Measurements from ENCODE around the gene PRDM7.
A peak's percentile ranks its signal among the peaks of the same experiment; 100 is the strongest.
"Not testable (repeated sequence)": the region's sequence is repeated elsewhere in the genome, so short reads cannot be mapped to it uniquely, and the experiment has no call there.

Gene PRDM7

DNA sequence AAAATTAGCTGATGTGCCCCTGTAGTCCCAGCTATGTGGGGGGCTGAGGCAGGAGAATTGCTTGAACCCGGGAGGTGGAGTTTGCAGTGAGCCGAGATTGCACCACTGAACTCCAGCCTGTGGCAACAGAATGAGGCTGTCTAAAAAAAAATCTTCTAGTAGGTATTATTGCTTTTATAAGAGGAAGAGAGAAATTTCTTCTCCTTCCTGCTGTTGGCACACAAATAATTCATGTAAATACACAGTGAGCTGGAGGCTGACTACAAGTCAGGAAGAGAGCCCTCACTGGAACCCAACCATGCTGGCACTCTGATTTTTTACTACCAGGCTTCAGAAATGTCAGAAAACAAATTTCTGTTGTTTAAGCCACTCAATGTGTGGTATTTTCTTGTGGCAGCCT lies 6.7 kb downstream of the PRDM7 start:
- no peak for DNase-seq

DNA sequence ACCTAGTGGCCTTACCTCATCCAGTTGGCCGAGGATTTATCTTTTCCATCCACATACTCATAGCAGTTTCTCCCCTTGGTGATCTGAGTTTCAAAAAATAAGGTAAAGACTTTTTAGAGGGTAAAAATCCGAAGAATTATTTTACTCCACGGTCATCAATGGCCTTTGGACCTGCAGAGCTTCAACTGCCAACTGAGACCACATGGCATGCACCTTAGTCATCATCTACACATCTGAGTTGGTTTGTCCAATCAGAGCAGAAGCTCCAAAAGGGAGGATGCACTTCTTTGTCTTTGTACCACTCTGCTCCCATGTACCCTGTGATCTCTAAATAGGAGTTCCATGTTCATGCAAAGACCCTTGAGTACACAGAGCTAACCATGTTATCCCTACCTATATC lies 15.7 kb downstream of the PRDM7 start:
- no peak for DNase-seq

DNA sequence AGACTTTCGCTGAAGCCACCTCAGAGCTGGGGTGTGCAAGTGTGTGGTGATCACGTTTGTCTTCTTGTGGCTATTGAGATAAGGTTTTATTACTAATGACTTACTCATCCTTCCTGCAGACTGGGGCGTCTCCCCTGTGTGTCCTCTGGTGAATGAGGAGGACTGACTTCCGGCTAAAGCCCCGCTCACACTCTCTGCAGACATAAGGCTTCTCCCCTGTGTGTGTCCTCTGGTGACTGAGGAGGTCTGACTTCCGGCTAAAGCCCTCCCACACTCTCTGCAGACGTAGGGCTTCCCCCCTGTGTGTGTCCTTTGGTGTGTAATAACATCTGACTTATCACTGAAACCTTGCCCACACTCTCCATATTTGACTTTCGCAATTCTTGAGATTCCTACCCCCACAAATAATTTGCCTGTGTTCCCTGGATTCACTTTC lies 19.4 kb downstream of the PRDM7 start:
- DNase-seq = no peak

DNA sequence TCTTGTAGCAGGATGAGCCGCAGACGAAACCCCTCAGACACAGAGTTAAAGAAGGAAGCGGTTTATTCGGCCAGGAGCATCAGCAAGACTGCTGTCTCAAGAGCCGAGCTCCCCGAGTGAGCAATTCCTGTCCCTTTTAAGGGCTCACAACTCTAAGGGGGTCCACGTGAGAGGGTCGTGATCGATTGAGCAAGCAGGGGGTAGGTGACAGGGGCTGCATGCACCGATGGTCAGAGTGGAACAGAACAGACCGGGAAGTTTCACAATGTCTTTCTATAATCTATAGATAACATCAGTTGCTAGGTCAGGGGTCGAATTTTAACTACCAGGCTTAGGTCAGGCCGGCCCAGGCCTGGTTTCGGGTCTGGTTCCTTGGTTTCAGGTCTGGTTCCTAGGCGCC lies 20.6 kb downstream of the PRDM7 start:
- DNase-seq = not testable (repeated sequence)

DNA sequence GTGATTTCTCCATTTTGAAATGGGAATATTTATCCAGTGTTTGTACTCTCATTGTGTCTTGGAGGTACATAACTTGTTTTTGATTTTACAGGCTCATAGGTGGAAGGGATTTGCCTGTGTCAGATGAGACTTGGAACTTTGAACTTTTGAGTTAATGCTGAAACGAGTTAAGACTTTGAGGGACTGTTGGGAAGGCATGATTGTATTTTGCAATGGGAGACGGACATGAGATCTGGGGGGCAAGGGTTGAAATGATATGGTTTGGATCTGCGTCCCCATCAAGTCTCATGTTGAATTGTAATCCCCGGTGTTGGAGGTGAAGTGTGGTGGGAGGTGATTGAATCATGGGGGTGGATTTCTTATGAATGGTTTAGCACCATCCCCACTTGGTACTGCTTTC lies 21.8 kb downstream of the PRDM7 start:
- no peak for DNase-seq

DNA sequence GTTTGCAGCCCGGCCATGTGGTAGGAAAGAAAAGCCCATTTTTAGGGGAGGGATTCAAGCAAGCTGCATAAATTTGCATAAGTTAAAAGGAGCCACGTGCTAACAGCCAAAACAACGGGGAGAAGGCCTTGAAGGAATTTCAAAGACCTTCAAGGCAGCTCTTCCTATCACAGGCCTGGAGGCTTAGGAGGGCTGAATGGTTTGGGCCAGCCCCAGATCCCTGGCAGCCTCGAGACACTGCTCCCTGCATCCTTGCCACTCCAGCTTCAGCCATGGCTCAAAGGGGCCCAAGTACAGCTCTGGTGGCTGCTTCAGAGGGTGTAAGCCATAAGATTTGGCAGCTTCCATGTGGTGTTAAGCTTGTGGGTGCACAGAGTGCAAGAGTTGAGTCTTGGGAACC lies 22.6 kb downstream of the PRDM7 start:
- DNase-seq = no peak

DNA sequence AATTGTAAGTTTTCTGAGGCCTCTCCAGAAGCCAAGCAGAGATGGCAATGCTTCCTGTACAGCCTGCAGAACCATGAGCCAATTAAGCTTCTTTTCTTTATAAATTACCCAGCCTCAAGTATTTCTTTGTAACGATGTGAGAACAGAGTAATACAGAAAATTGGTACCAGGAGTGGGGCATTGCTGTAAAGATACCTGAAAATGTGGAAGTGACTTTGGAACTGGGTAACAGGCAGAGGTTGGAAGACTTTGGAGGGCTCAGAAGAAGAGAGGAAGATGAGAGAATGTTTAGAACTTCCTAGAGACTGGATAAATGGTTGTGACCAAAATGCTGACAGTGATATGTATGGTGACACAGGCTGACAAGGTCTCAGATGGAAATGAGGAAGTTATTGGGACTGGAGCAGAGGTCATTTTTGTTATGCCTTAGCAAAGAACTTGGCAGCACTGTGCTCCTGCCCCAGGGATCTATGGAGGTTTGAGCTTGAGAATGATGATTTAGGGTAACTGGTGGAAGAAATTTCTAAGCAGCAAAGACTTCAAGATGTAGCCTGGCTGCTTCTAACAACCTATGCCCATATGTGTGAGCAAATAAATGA lies 23.1 kb downstream of the PRDM7 start:
- DNase-seq = no peak

DNA sequence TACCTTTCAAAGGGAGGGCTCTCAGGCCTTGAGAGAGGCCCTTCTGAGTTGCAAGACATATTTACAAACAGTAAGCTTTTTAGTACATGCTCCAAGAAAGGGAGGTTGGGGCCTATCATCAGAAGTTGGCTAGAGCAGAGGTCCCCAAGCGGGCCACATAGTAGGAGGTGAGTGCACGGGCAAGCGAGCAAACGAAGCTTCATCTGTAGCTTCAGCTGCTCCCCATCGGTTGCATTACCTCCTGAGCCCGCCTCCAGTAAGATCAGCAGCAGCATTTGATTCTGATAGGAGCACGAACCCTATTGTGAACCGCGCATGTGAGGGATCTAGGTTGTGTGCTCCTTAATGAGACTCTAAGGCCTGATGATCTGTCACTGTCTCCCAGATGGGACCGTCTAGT lies 26.2 kb downstream of the PRDM7 start:
- DNase-seq = no peak

DNA sequence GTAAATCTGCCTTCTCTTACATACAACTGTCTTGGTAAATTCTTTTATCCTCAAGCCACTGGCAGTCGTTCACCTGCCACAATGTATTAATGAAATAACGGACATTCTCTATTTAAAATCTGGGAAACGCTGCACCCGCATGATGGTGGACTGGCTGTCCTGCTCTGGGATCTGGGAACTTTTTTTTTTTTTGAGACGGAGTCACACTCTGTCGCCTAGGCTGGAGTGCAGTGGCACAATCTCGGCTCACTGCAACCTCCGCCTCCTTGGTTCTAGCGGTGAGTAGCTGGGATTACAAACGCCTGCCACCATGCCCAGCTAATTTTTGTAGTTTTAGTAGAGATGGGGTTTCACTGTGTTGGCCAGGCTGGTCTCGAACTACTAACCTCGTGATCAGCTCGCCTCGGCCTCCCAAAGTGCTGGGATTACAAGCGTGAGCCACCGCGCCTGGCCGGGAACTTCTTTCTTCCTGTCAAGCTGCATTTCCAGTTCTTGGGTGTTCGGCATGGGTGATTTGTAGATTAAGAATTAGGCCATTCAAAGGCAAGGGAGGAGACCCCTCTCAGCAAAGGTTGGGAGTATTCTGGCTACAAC lies 28.3 kb downstream of the PRDM7 start:
- DNase-seq = no peak

DNA sequence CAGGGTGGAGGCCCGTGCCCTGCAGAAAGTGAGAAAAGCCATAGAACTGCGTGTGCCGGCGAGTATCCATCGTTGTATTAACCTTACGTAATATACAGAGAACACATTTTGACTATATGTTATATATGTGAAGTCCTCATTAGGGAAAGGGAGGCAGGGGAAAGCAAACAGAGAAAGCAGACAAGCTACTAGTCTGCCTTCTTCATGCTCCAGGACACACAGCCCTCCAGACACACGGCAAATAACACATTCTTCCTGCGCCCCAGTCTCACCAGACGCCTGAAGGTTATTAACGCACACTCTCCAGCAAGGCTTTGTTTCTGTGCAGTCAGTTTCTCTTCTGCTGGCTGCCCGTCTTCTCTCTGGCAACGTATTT lies 28.8 kb downstream of the PRDM7 start:
- DNase-seq = no peak

DNA sequence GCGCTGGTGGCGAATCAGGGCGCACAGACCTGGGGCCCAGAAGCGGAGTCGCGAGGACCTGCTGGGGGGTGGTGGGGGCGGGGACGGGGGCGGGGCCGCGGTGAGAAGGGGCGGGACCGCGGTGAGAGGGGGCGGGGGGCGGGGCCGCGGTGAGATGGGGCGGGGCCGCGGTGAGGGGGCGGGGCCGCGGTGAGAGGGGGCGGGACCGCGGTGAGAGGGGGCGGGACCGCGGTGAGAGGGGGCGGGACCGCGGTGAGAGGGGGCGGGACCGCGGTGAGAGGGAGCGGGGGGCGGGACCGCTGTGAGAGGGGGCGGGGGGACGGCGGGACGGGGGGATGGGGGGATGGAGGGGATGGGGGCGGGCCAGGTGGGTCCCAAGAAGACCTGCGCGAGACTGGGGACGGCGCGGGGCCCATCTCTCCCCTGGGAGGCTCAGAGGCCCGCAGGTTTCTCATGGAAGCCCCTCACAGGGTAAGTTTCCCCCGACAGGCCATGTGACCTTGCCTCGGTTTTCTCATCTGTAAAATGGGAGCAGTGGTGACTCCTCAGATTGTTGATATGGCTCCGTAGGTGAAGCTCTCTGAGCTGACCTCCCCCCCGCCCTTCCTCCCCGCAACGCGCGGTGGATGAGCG lies 29.3 kb downstream of the PRDM7 start:
- no peak for DNase-seq

DNA sequence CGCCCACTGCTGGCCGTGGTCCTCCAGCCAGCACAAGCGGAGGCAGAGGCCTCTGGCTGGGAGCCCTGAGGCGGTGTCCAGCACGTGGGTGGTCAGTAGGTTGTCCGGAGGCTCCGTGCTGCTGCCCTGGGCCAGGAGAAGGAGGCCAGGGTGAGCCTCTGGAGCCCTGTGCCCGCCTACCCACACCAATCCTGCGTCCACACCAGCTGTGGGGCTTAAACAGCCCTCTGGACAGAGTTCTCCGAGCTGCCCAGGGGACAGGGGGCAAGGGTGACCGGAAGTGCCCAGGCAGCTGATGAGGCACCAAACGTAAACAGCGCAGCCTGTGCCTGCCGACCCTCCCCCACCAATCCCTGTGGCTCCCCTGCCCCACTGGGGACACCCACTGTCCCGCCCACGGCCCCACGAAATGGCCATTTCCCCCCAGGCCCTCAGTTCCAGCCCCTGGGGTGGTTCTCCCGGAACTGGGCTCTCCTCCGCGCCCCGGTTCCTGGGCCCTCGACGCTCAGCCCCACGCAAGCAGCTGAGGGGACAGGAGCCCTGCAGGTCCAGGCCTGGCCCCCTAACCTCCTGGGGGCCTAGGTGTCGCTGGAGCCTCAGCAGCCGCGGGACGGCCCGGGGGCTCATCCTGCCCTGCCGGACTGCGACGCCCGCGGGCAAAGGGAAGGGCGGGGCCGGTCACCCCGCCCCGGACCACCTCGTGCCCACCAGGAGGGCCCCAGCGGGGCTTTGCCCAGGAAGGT lies 30.0 kb downstream of the PRDM7 start:
- no peak for DNase-seq

DNA sequence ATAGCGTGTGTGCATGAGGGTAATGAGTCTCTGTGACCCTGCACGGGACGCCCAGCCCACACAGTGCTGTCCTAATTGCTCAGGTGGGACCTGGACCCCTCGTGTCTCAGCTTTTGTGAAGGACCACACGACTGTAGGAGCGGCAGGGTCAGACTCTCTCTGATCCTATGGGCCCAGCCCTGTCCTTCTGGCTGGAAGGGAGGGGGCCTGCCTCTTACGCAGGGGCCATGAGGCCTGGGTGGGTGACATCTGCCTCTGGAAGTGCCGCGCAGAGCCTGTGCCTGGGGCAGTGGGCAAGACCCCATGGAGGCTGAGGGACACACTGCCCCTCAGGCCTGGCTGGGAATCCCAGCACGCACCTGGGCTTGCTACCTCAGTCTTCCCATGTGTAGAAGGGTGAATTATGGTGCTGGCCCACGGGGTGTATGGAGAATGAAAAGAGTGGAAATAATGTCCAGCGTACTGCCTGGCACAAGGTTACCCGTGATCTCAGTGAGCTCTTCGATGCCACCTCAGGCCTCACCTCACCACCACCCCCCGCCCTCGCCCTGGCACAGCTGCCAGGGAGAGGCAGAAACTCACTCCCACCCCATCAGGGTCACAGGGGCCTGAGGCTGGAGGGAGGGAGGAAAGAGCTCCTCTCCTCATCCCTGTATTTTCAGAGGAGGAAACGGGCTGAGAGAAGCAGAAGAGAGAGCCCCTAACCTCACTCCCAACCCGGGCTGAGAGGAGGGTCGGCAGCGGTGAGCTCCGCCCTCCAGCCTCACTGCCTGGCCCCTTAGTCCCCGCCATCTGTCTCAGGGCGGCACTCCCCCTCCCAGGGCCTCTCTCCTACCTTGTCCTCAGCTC lies 30.8 kb downstream of the PRDM7 start:
- DNase-seq = peak; percentile 27

DNA sequence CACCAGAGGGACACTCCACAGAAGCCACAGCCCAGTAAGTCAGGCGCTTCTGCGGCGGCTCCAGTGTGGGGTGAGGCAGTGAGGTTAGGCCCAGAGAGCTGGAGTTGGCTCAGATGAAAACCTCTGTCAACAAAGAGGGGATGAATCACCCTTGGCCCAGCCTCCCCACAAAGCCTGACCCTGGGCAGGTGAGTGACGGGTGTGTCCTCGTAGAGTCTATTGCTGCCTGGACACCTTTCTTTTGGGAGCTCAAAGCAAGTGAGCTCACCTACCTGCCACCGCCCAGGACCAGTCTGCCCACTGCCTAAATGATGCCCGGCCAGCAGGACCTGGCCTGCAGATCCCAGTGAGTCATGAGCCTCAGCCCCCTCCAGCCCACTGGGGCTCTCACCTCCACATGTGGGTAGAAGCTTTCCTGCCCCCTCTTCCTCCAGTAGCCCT lies 33.0 kb downstream of the PRDM7 start:
- DNase-seq = no peak

DNA sequence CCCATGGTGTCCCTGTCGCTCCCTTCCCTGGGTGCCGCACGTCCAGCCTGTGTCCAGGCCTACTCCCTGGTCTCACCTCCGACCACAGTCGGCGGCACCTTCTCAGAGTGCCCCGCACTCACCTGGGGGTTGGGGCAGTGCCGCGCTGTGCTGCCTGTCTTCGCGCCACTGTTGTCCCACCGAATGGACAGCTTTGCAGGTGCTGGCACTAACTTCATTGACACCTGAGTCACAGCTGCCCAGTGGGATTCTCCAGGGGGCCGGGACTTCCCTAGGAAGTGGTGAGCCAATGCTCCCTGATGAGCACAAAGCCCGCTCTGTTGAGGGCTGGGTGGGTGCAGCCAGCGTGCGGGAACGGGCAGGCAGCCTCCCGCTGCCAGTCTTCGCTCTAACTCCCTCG lies 33.6 kb downstream of the PRDM7 start:
- no peak for DNase-seq

DNA sequence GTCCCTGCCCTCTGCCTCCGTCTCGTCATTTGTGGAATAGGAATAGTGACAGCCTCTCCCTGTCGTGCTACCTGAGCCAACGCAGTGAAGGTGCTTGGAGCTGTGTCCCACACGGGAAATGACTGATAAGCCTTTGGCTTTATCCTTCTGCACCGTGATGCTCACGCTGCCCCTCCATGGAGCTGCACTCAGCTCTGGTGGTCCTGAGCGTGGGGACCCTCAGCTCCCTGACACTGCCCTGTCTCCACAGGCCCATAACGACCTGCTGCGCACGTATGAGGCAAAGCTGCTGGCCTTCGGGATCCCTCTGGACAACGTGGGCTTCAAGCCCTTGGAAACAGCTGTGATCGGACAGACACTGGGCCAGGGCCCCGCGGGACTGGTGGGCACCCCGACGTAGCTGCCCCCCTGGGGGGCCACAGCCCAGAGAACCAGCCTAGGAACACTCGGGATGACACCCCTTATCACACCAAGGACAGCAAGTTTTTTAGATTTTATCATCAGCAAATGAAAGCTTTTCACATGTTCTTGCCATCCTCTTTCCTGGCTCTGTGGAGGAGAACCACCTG lies 34.1 kb downstream of the PRDM7 start:
- no peak for DNase-seq

DNA sequence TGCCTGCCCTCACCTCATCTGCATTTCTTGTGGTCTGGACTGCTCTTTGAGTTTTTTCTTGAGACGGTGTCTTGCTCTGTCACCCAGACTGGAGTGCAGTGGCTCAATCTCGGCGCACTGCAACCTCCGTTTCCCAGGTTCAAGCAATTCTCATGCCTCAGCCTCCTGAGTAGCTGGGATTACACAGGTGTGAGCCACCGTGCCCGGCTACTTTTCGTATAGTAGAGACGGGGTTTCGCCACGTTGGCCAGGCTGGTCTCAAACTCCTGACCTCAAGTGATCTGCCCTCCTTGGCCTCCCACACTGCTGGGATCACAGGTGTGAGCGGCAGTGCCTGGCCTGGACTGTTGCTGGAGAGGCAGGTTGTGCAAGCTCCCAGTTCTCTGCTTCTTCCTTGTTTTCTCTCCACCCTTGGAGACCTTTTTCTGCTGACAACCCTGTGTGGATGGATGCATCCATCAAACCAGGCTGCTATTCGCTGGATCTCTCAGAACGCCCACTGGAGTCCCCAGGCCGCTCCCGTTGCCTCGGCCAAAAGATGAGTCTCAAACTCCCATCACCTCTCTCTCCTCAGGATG lies 35.1 kb downstream of the PRDM7 start:
- no peak for DNase-seq

DNA sequence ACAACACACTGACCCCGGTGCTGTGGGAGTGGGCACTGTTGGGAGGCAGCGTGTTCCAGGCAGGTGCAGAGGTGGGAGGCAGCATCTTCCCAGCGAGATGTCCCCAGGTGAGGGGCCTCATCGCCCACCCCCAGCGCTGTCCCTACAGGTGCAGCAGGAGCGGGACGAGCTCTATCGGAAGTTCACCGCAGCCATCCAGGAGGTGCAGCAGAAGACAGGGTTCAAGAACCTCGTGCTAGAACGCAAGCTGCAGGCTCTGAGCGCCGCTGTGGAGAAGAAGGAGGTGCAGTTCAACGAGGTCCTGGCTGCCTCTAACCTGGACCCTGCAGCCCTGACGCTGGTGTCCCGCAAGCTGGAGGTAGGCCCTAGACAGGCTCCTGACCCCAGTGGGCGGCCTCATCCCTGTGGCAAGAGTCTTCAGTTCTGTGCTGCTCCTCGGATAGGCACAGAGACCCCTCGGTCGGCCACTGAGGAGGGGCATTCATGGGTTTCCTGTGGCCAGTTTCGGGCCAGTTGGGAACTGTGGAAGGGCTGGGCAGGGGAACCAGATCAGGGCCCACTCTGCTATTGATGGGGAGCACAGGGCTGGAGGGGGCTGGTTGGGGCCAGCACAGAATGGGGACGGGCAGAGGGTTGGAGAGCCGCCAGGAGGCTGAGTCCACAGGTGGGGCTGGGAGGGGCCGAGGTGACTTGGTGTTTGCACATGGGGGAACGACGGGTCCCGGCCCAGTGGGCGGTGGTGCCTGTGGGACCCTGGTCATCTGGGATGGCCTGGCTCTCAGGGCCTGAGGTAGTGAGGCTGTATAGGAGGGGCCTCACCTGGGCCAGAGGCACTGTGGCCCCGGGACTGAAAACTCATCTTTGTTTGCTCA lies 36.7 kb downstream of the PRDM7 start:
- no peak for DNase-seq

DNA sequence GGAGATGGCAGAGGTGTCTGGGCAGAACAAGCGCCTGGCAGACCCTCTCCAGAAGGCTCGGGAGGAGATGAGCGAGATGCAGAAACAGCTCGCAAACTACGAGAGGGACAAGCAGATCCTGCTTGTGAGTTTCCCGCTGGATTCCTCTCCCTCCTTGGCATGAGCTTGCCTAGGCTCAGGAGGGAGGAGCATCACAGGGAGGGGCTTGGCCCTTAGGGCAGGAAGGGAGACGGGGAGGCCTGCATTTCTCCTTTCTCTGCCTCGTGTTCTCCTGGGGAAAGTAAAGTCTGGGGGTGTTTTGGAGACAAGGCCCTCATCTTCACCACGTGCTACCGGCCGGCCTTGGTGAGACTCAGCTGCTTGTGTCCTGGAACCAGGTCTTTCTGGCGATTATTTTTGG lies 39.9 kb downstream of the PRDM7 start:
- DNase-seq = no peak

DNA sequence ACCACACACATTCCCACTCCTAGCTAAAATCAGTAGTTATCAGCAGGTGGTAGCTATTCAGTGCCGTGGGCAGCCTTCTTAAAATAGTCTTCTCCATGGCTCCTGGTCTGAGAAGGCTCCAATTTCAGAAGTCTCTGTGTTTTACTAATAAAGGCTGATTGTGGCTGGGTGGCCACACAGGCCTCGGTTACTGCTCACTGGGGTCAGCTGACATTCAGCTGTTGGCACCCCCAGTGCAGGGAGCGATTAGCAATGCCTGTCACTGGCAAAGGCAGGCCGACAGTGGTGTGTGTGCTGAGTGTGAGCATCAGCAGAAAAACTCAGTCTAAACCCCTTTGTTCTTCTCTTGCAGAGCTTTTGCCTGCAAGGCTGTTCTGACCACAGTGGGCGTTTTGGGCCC lies 41.2 kb downstream of the PRDM7 start:
- DNase-seq = no peak

DNA sequence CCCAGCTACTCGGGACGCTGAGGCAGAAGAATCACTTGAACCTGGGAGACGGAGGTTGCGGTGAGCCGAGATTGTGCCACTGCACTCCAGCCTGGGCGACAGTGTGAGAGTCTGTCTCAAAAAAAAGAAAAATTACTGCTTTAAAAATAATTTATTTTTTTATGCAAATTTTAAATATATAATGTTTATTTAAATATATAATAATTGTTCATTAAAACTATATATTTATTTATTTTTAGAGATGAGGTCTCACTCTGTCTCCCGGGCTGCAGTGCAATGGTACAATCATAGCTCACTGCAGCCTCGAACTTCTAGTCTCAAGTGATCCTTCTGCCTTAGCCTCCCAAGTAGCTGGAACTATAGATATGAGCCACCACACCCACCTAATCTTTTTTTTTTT lies 42.6 kb downstream of the PRDM7 start:
- no peak for DNase-seq

Measured in DMS 273 treated with DMSO at 0.1 percent for 48 hours (cell line).